Stimulated activated CD4-positive, alpha-beta T cell treated with anti-CD3 and anti-CD28 coated beads, Interleukin-12 subunit alpha, Interleukin-12 subunit beta, amount 100 ng/mL, for 24 hours (primary cell): ENCODE data around the gene GPA33.
"Not testable (repeated sequence)": the region's sequence is repeated elsewhere in the genome, so short reads cannot be mapped to it uniquely, and the experiment has no call there.

Source experiments
- DNase-seq, 2 experiments: peaks; one replicate each; pipeline ENCODE4 v3.0.0-alpha.2; 2020; ENCODE audit warnings: low read depth in 2 of 2

The GPA33 gene

GRCh38 chr1:167057241-167057688 is 32.9 kb downstream of the GPA33 start:
- no peak for DNase-seq

GRCh38 chr1:167056529-167057231 is 33.5 kb downstream of the GPA33 start:
- DNase-seq, result no peak

DNA sequence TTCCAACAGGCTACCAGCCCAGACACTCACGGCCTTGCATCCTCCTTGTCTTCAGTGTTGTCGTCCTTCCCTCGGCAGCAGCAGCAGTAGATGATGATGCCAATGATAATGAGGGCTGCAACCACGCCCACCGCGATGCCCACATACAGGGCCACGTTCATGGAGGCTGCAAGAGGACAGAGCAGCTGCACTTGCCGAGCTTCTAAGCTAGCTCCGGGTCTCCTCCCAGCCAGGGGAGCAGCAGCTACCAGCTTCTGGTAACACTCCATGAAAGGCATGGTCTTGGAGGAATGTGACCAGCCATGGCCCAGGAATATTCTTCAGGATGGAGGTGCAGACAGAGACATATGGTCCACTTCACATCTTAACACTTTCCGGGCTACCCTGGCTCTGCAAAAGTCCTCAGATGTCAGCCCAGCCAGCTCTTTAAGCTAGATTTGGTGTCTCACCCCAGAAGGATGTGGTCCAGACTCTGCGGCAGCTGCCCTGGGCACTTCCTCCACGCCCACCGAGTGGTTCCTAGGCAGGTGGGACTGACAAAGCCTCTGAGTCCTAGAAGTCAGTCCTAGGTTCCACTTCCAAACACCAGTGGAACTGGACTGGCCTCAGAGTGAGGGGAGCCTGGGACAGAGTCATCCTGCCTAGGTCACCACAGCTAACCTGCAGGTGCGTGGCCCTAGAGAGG is 35.1 kb downstream of the GPA33 start:
- DNase-seq, result no peak

- no peak for DNase-seq
Measured at GRCh38 chr1:167054531-167054930, 35.6 kb downstream of the GPA33 start.

- DNase-seq, result no peak
Measured at GRCh38 chr1:167052389-167052788, 37.8 kb downstream of the GPA33 start.

GRCh38 chr1:167051907-167052306 is 38.3 kb downstream of the GPA33 start:
- no peak for DNase-seq

- peak; percentile 47 to 69 for DNase-seq
Measured at GRCh38 chr1:167043752-167044488, 46.3 kb downstream of the GPA33 start.

DNA sequence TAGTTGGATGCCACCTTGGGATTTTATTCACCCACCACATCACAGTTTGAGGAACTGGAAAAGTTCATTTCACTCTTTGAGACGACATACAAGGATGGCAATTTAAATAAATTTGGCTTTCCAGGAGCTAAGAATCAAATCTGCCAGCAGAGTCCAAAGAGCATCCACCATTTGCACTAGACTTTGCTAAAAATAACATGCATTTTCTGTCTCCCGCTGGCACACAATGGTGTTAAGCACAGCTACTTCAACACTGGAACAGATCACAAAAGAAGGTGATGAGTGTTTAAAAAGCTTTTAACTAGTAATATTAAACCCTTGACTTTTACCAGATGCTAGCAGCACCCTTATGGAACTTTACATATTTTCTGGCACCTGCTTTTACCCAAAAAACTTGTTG is 56.5 kb downstream of the GPA33 start:
- DNase-seq, result no peak

- not testable (repeated sequence) for DNase-seq
Measured at GRCh38 chr1:167029553-167029952, 60.6 kb downstream of the GPA33 start.

- DNase-seq, result no peak
Measured at GRCh38 chr1:167022384-167022783, 67.8 kb downstream of the GPA33 start.

DNA sequence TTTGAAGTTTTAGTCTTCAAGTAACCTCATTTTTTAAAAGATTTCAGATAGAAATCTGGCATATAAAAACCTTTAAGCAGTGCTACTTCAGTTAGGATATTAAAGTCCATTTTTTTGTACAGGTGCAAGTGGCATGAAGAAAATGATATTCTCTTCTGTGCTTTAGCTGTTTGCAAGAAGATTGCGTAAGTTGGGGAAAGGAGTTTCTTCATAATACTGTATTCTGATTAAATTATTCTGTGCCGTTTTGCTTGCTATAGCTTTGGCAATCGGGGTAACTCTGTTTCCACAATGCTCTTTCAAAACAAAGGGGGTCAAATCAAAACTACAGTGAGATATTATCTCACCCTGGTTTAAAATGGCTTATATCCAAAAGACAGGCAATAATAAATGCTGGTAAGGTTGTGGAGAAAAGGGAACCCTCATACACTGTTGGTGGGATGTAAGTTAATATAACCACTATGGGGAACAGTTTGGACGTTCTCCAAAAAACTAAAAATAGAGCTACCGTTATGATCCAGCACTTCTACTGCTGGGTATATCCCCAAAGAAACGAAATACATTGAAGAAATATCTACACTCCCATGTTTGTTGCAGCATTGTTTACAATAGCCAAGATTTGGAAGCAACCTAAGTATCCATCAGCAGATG is 74.0 kb downstream of the GPA33 start:
- no peak for DNase-seq

- no peak for DNase-seq
Measured at GRCh38 chr1:167013108-167013929, 76.9 kb downstream of the GPA33 start.

DNA sequence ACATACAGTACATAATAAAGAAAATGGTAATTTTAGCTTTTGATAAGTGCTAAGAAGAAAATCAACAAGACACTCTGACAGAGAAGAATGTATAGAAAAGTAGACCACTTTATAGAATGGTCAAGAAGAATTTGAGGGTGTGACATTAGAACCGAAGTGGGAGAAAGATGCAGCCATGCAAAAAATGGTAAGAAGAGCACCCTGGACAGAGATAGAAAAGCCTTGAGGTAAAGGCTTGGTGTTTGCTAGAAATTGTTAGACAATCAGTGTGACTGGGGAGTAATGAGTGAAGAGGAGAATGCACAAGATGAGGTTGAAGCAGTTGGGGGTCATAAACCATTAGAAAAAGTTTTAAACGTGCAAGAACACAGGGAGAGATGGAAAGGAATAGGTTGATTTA is 77.6 kb downstream of the GPA33 start:
- DNase-seq, result no peak

DNA sequence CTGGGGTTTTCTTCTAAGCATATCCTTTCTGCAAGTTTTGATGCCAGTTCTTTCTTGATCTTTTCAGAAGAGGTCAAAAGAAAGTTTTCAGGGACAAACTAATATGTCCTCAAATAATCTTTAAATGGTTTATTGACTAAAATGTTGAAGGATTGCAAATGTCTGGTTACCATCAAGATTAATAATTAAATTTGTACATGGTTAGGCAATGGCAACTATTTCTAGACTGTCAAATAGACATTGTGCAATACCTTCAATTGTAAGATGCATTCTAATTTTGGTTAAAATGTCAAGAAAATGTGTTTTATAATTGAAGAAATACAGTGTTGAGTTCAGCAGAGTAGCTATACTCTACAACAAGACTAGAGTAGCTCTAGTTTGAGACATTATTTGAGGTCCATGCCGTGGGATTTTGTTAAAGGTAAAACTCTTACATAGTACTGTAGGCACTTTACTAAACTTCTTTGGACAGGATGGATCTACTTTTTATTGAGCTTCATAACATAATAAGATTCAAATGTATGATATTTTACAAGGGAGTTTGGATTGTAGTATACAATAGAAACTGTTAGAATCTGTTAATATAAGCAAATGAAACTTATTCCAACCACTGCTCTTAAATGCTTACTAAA is 78.5 kb downstream of the GPA33 start:
- DNase-seq, result no peak

- DNase-seq, result no peak
Measured at GRCh38 chr1:167003711-167004110, 86.5 kb downstream of the GPA33 start.
